H9 (cell line): ENCODE data around the gene C11orf71. TPM values are rescaled to one million over a fixed set of nuclear protein-coding genes. Genes with fewer than 3 reads are reported as not detected.

ENCODE experiments used
- DNase-seq: peaks from one replicate; pipeline ENCODE4 v3.0.0-alpha.2; 2017
- H2AFZ ChIP-seq: one replicate; pipeline ENCODE4 v1.6.1; 2013; ENCODE audit warnings: mild to moderate bottlenecking, low read length, control low read depth, moderate library complexity
- H2AK5ac ChIP-seq: 2 replicates; pipeline ENCODE4 v1.6.1; 2013; ENCODE audit warnings: low read length, control low read depth, mixed read lengths; ENCODE audit not compliant: insufficient read length
- H2BK120ac ChIP-seq: one replicate; pipeline ENCODE4 v1.6.1; 2013; ENCODE audit warnings: low read depth, mild to moderate bottlenecking, low read length, control low read depth, inconsistent platforms; ENCODE audit not compliant: poor library complexity, severe bottlenecking
- H2BK12ac ChIP-seq: 2 replicates; pipeline ENCODE4 v1.6.1; 2013; ENCODE audit warnings: low read length, control low read depth, mixed read lengths, low read depth; ENCODE audit not compliant: insufficient read length
- H2BK15ac ChIP-seq: 2 replicates; pipeline ENCODE4 v1.6.1; 2013; ENCODE audit warnings: low read depth, low read length, control low read depth
- H2BK20ac ChIP-seq: one replicate; pipeline ENCODE4 v1.6.1; 2013; ENCODE audit warnings: low read depth, mild to moderate bottlenecking, low read length, control low read depth, inconsistent platforms; ENCODE audit not compliant: poor library complexity, severe bottlenecking
- H2BK5ac ChIP-seq: 2 replicates; pipeline ENCODE4 v1.6.1; 2013; ENCODE audit warnings: low read length, control low read depth, mixed read lengths; ENCODE audit not compliant: insufficient read length
- H3K14ac ChIP-seq: 2 replicates; pipeline ENCODE4 v1.6.1; 2013; ENCODE audit warnings: low read length, control low read depth; ENCODE audit not compliant: insufficient read depth
- H3K18ac ChIP-seq: 2 replicates; pipeline ENCODE4 v1.6.1; 2013; ENCODE audit warnings: low read depth, mild to moderate bottlenecking, mixed read lengths, low read length, control low read depth; ENCODE audit not compliant: insufficient read length
- H3K23ac ChIP-seq: 2 replicates; pipeline ENCODE4 v1.6.1; 2013; ENCODE audit warnings: low read length, control low read depth, mixed read lengths, low read depth; ENCODE audit not compliant: insufficient read length
- H3K23me2 ChIP-seq: 2 replicates; pipeline ENCODE4 v1.6.1; 2013; ENCODE audit warnings: low read depth, mild to moderate bottlenecking, mixed read lengths, low read length, control low read depth; ENCODE audit not compliant: insufficient read length, poor library complexity, severe bottlenecking
- H3K27ac ChIP-seq: 2 replicates; pipeline ENCODE4 v1.5.1; 2013; ENCODE audit warnings: low read length, control low read depth, mixed read lengths, low read depth; ENCODE audit not compliant: insufficient read length
- H3K27me3 ChIP-seq: 2 replicates; pipeline ENCODE4 v1.6.1; 2013; ENCODE audit warnings: low read length, control low read depth, inconsistent platforms; ENCODE audit not compliant: insufficient read depth
- H3K4ac ChIP-seq: 2 replicates; pipeline ENCODE4 v1.6.1; 2013; ENCODE audit warnings: low read depth, mild to moderate bottlenecking, control low read depth, inconsistent platforms, low read length, moderate library complexity
- H3K4me1 ChIP-seq: 2 replicates; pipeline ENCODE4 v1.6.1; 2013; ENCODE audit warnings: low read length, control low read depth, inconsistent platforms; ENCODE audit not compliant: insufficient read depth
- H3K4me2 ChIP-seq: 2 replicates; pipeline ENCODE4 v1.6.1; 2013; ENCODE audit warnings: low read length, control low read depth, mixed read lengths; ENCODE audit not compliant: insufficient read length, insufficient read depth
- H3K56ac ChIP-seq: 2 replicates; pipeline ENCODE4 v1.6.1; 2013; ENCODE audit warnings: low read depth, mild to moderate bottlenecking, mixed read lengths, low read length, control low read depth; ENCODE audit not compliant: insufficient read length
- H3K79me1 ChIP-seq: 2 replicates; pipeline ENCODE4 v1.6.1; 2013; ENCODE audit warnings: low read depth, mild to moderate bottlenecking, moderate library complexity, low read length, control low read depth, inconsistent platforms; ENCODE audit not compliant: insufficient read depth, poor library complexity, severe bottlenecking
- H3K79me2 ChIP-seq: 2 replicates; pipeline ENCODE4 v1.6.1; 2013; ENCODE audit warnings: low read length, control low read depth, inconsistent platforms; ENCODE audit not compliant: insufficient read depth
- H3K9ac ChIP-seq: 2 replicates; pipeline ENCODE4 v1.6.1; 2013; ENCODE audit warnings: low read length, control low read depth, mixed read lengths; ENCODE audit not compliant: insufficient read length; ENCODE audit errors: extremely low read depth
- H3K9me3 ChIP-seq: one replicate; pipeline ENCODE4 v1.6.1; 2013; ENCODE audit warnings: low read depth, low read length, inconsistent platforms; ENCODE audit not compliant: control insufficient read depth
- H3T11ph ChIP-seq: one replicate; pipeline ENCODE4 v1.6.1; 2013; ENCODE audit warnings: mild to moderate bottlenecking, low read length, control low read depth, inconsistent platforms
- H4K20me1 ChIP-seq: one replicate; pipeline ENCODE4 v1.6.1; 2013; ENCODE audit not compliant: control insufficient read depth, insufficient read length, insufficient read depth
- H4K5ac ChIP-seq: 2 replicates; pipeline ENCODE4 v1.6.1; 2013; ENCODE audit warnings: low read depth, mild to moderate bottlenecking, mixed read lengths, low read length, control low read depth; ENCODE audit not compliant: insufficient read length
- H4K8ac ChIP-seq: replicated peaks from 2 replicates; pipeline ENCODE4 v1.6.1; 2013; ENCODE audit warnings: low read length, control low read depth, mixed read lengths, low read depth; ENCODE audit not compliant: insufficient read length
- H4K91ac ChIP-seq: 2 replicates; pipeline ENCODE4 v1.6.1; 2013; ENCODE audit warnings: low read depth, mild to moderate bottlenecking, moderate library complexity, mixed read lengths, low read length, control low read depth; ENCODE audit not compliant: insufficient read length
- H3K27ac Mint-ChIP-seq, 3 experiments: 2 replicates in 2 of 3; 3 replicates in 1 of 3; pipeline ENCODE4 v1.8.0; 2020 to 2021; ENCODE audit warnings: mixed read lengths in 3 of 3, mild to moderate bottlenecking in 1 of 3, moderate library complexity in 1 of 3
- H3K27me3 Mint-ChIP-seq: 2 replicates; pipeline ENCODE4 v1.8.0; 2021; ENCODE audit warnings: low read depth, mild to moderate bottlenecking, moderate library complexity, mixed read lengths
- H3K36me3 Mint-ChIP-seq, 3 experiments: 2 replicates in 2 of 3; 3 replicates in 1 of 3; pipeline ENCODE4 v1.8.0; 2020 to 2021; ENCODE audit warnings: low read depth in 3 of 3, mixed read lengths in 3 of 3; ENCODE audit not compliant: insufficient read depth in 1 of 3
- H3K4me1 Mint-ChIP-seq, 2 experiments: 2 replicates each; pipeline ENCODE4 v1.8.0; 2020; ENCODE audit warnings: mixed read lengths in 2 of 2
- H3K4me3 Mint-ChIP-seq, 2 experiments: 2 replicates in 1 of 2; 3 replicates in 1 of 2; pipeline ENCODE4 v1.8.0; 2020 to 2021; ENCODE audit warnings: mild to moderate bottlenecking in 2 of 2, mixed read lengths in 2 of 2, moderate library complexity in 1 of 2
- H3K9me3 Mint-ChIP-seq, 2 experiments: 2 replicates in 1 of 2; 3 replicates in 1 of 2; pipeline ENCODE4 v1.8.0; 2020; ENCODE audit warnings: mild to moderate bottlenecking in 2 of 2, mixed read lengths in 2 of 2, moderate library complexity in 1 of 2
- CTCF ChIP-seq: fragments of 200-600 bp; sonication (generic); conservative IDR thresholded peaks from 3 replicates; pipeline ENCODE4 v1.8.0; 2021; ENCODE audit warnings: antibody characterized with exemption, mild to moderate bottlenecking
- WGBS: extraction: QIAGEN DNeasy Blood & Tissue Kit; methylation state at CpG from one replicate; pipeline ENCODE4 v1.1.7; 2013; ENCODE audit warnings: missing lambda C conversion rate, low lambda C conversion rate, mixed read lengths; ENCODE audit not compliant: insufficient read length; ENCODE audit errors: extremely low coverage; 5-methylcytosine and 5-hydroxymethylcytosine counted together
- total RNA-seq: library from RNA; stranded (reverse); gene quantifications from 2 replicates; pipeline ENCODE4 v1.2.1, GENCODE V29; 2021

Gene C11orf71
- total RNA-seq, 1 experiment from 2014 or later, result 3.5 TPM

GRCh38 chr11:114382509-114382908 lies 17.8 kb downstream of the C11orf71 start:
- Histone ChIP-seq H2AFZ (no peak overlapping the region), H3K14ac (no peak overlapping the region), H4K91ac (no peak overlapping the region), H3K23ac (no peak overlapping the region), H4K5ac (no peak overlapping the region), H3K79me2 (no peaks in the 10 kb centered on the region), H2BK20ac (no peak overlapping the region), H3K4ac (no peak overlapping the region), H4K20me1 (no peaks in the 10 kb centered on the region), H3K9me3 (no peaks in the 10 kb centered on the region), H2BK5ac (no peak overlapping the region), H3T11ph (no peak overlapping the region), H4K8ac (no peak overlapping the region), H2BK12ac (no peak overlapping the region), H3K9ac (no peak overlapping the region), H3K79me1 (no peaks in the 10 kb centered on the region), H3K4me1 (peaks cover 4% of the 10 kb centered on the region; the same call in 1 of the 2 replicates), H2BK15ac (no peak overlapping the region), H3K56ac (no peak overlapping the region), H3K27ac (no peak overlapping the region), H2BK120ac (no peak overlapping the region), H3K4me2 (no peak overlapping the region), H3K27me3 (no peaks in the 10 kb centered on the region), H2AK5ac (no peak overlapping the region), H3K18ac (no peak overlapping the region), H3K23me2 (no peaks in the 10 kb centered on the region)
- Mint-ChIP-seq H3K9me3 (peaks cover 8 to 9% of the 10 kb centered on the region in 2 experiments; a peak in 3 of 5 replicates), H3K4me1 (peaks cover 10 to 12% of the 10 kb centered on the region in 2 experiments), H3K27me3 (no peaks in the 10 kb centered on the region; the same call in 1 of the 2 replicates), H3K4me3 (no peak overlapping the region), H3K36me3 (peaks cover 0 to 9% (median 5%) of the 10 kb centered on the region in 3 experiments; a peak in 2 of 7 replicates), H3K27ac (no peak overlapping the region)
- no CpG with 5 or more reads among the region's 3 CpGs for WGBS
- TF ChIP-seq CTCF, result no peak
- DNase-seq, result no peak
